HepG2 (cell line): ENCODE data around the gene CTSW. TPM values are rescaled to one million over a fixed set of nuclear protein-coding genes. Genes with fewer than 3 reads are reported as not detected.

Source experiments
- BRCA1 ChIP-seq: sonication (generic); formaldehyde crosslinking; IDR thresholded peaks from 2 replicates; pipeline ENCODE4 v1.4.0; 2020; ENCODE audit warnings: missing genetic modification reagents
- CBFB ChIP-seq: sonication (generic); formaldehyde crosslinking; IDR thresholded peaks from 2 replicates; pipeline ENCODE4 v1.4.0; 2020; ENCODE audit warnings: missing genetic modification reagents
- FOXK1 ChIP-seq: sonication (generic); formaldehyde crosslinking; IDR thresholded peaks from 2 replicates; pipeline ENCODE4 v1.4.0; 2020; ENCODE audit warnings: low read depth, missing genetic modification reagents, borderline replicate concordance
- HBP1 ChIP-seq: IDR thresholded peaks from 2 replicates; pipeline ENCODE4 v1.6.1; 2016; ENCODE audit warnings: low read depth, control low read depth
- HOXA5 ChIP-seq: sonication (generic); formaldehyde crosslinking; IDR thresholded peaks from 2 replicates; pipeline ENCODE4 v1.4.0; 2020; ENCODE audit warnings: missing genetic modification reagents
- MYC ChIP-seq: sonication (generic); formaldehyde crosslinking; IDR thresholded peaks from 2 replicates; pipeline ENCODE4 v1.9.0; 2021; ENCODE audit warnings: missing genetic modification reagents, borderline replicate concordance
- NCOA1 ChIP-seq: sonication (generic); formaldehyde crosslinking; IDR thresholded peaks from 2 replicates; pipeline ENCODE4 v1.9.0; 2021; ENCODE audit warnings: missing genetic modification reagents
- NONO ChIP-seq, 2 experiments: fragments of 450-650 bp in 1 of 2; sonication (generic) in 1 of 2; formaldehyde crosslinking in 1 of 2; IDR thresholded peaks in 1 of 2; conservative IDR thresholded peaks in 1 of 2; 2 replicates each; pipeline versions ENCODE4 v1.6.1 to v1.8.0; 2017 to 2022; ENCODE audit warnings: mild to moderate bottlenecking in 1 of 2, missing genetic modification reagents in 1 of 2, moderate library complexity in 1 of 2
- SMAD3 ChIP-seq: sonication (generic); formaldehyde crosslinking; IDR thresholded peaks from 2 replicates; pipeline ENCODE4 v1.4.0; 2020; ENCODE audit warnings: missing genetic modification reagents
- SMYD3 ChIP-seq: sonication (generic); formaldehyde crosslinking; IDR thresholded peaks from 2 replicates; pipeline ENCODE4 v1.8.1; 2023; ENCODE audit warnings: mild to moderate bottlenecking, missing genetic modification reagents
- TEF ChIP-seq: sonication (generic); formaldehyde crosslinking; IDR thresholded peaks from 2 replicates; pipeline ENCODE4 v1.5.0; 2020; ENCODE audit warnings: missing genetic modification reagents
- THYN1 ChIP-seq: sonication (generic); formaldehyde crosslinking; IDR thresholded peaks from 2 replicates; pipeline ENCODE4 v1.8.1; 2023; ENCODE audit warnings: low read depth, mild to moderate bottlenecking, moderate library complexity, missing genetic modification reagents, borderline replicate concordance
- ZBTB42 ChIP-seq: sonication (generic); formaldehyde crosslinking; IDR thresholded peaks from 2 replicates; pipeline ENCODE4 v1.5.0; 2020; ENCODE audit warnings: mild to moderate bottlenecking, missing genetic modification reagents
- ZC3H13 ChIP-seq: sonication (generic); formaldehyde crosslinking; IDR thresholded peaks from 2 replicates; pipeline ENCODE4 v1.8.1; 2023; ENCODE audit warnings: mild to moderate bottlenecking, missing genetic modification reagents, moderate library complexity
- ZFP36 ChIP-seq: fragments of 150-350 bp; IDR thresholded peaks from 2 replicates; pipeline ENCODE4 v1.6.1; 2018; ENCODE audit warnings: borderline replicate concordance, low read length, low read depth; ENCODE audit not compliant: partially characterized antibody
- ZFYVE20 ChIP-seq: sonication (generic); formaldehyde crosslinking; IDR thresholded peaks from 2 replicates; pipeline ENCODE4 v1.8.0; 2023; ENCODE audit warnings: low read depth, mild to moderate bottlenecking, moderate library complexity, missing genetic modification reagents, borderline replicate concordance
- ZNF276 ChIP-seq: sonication (generic); formaldehyde crosslinking; IDR thresholded peaks from 2 replicates; pipeline ENCODE4 v1.4.0; 2020; ENCODE audit warnings: mild to moderate bottlenecking, low read depth, missing genetic modification reagents
- ZNF720 ChIP-seq: sonication (generic); formaldehyde crosslinking; IDR thresholded peaks from 2 replicates; pipeline ENCODE4 v1.4.0; 2020; ENCODE audit warnings: missing genetic modification reagents
- ZSCAN9 ChIP-seq: IDR thresholded peaks from 2 replicates; pipeline ENCODE4 v1.6.1; 2016; ENCODE audit warnings: borderline replicate concordance
- polyA plus RNA-seq, 8 experiments: library from polyadenylated mRNA; depleted of rRNA in 3 of 8; stranded (reverse) in 7 of 8; unstranded in 1 of 8; fragments of >200 nt; fragmentation: Illumina TruSeq in 4 of 8; extraction: Trizol in 4 of 8; gene quantifications; 2 replicates each; pipeline versions ENCODE4 v1.2.1 to v1.2.3, GENCODE V29; 2011 to 2016; ENCODE audit warnings: low read depth in 4 of 8, missing spikeins in 1 of 8, mixed read lengths in 1 of 8; ENCODE audit not compliant: insufficient read depth in 1 of 8
- total RNA-seq, 5 experiments: library from RNA; depleted of rRNA; stranded (reverse); fragments of >200 nt; fragmentation: Illumina TruSeq; extraction: Trizol; gene quantifications; 2 replicates each; pipeline ENCODE4 v1.2.3, GENCODE V29; 2016; ENCODE audit warnings: low read depth in 1 of 5
- TF ChIP-seq, protein P1 (sequence below): IDR thresholded peaks from 2 replicates; pipeline ENCODE4 v1.6.1; 2012; ENCODE audit warnings: low read length, improper control_type of control experiment
- TF ChIP-seq, protein P2 (sequence below), 2 experiments: fragments of 450-650 bp in 1 of 2; sonication (generic) in 1 of 2; formaldehyde crosslinking; IDR thresholded peaks; 2 replicates each; pipeline versions ENCODE4 v1.5.0 to v1.8.0; 2020 to 2022; ENCODE audit warnings: mild to moderate bottlenecking in 1 of 2, missing genetic modification reagents in 1 of 2
- TF ChIP-seq, protein P3 (sequence below): sonication (generic); formaldehyde crosslinking; IDR thresholded peaks from 2 replicates; pipeline ENCODE4 v1.5.0; 2020; ENCODE audit warnings: missing genetic modification reagents

CTSW gene
- total and polyA plus RNA-seq, 2 of the 13 experiments (the other 11 are each of a cell fraction or from before 2014, with no cell fraction given): 0.09 TPM; not detected in 1

DNA sequence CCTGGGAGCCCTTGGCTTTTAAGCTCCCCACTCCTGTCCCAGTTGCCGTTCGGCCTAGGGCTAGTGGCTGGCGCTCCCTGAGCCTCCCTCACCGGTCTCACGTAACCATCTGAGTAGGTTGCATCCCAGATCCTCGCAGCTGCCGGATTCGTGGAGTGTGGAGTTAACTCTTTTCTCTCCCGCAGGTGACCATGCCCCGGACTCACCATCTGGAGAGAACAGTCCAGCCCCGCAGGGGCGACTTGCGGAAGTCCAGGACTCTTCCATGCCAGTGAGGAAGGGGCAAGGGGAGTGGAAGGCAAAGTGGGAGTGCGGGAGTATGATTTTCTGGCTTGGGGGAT is 18.5 kb upstream of the CTSW start (continued):
- TF ChIP-seq ZFYVE20 (CRISPR knock-in tag) (no peak), ZFP36 (no peak), SMYD3 (CRISPR knock-in tag) (no peak), HBP1 (CRISPR knock-in tag) (no peak), SMAD3 (CRISPR knock-in tag) (no peak), ZC3H13 (CRISPR knock-in tag) (no peak), NONO (IDR thresholded peaks at IDR 0.05) (no peak), NONO (CRISPR knock-in tag; conservative IDR thresholded peaks at IDR 0.05) (no peak), MYC (CRISPR knock-in tag) (0 out of 2 replicates have a peak, but pooled peaks have one; percentile 5), THYN1 (CRISPR knock-in tag) (no peak), ZBTB42 (CRISPR knock-in tag) (no peak), BRCA1 (CRISPR knock-in tag) (no peak), TEF (CRISPR knock-in tag) (no peak), FOXK1 (no peak), ZNF276 (CRISPR knock-in tag) (no peak; the same call in 1 of the 2 replicates), CBFB (CRISPR knock-in tag) (no peak), HOXA5 (no peak), ZSCAN9 (no peak), ZNF720 (CRISPR knock-in tag) (no peak), NCOA1 (no peak)
- TF ChIP-seq, protein P1, sequence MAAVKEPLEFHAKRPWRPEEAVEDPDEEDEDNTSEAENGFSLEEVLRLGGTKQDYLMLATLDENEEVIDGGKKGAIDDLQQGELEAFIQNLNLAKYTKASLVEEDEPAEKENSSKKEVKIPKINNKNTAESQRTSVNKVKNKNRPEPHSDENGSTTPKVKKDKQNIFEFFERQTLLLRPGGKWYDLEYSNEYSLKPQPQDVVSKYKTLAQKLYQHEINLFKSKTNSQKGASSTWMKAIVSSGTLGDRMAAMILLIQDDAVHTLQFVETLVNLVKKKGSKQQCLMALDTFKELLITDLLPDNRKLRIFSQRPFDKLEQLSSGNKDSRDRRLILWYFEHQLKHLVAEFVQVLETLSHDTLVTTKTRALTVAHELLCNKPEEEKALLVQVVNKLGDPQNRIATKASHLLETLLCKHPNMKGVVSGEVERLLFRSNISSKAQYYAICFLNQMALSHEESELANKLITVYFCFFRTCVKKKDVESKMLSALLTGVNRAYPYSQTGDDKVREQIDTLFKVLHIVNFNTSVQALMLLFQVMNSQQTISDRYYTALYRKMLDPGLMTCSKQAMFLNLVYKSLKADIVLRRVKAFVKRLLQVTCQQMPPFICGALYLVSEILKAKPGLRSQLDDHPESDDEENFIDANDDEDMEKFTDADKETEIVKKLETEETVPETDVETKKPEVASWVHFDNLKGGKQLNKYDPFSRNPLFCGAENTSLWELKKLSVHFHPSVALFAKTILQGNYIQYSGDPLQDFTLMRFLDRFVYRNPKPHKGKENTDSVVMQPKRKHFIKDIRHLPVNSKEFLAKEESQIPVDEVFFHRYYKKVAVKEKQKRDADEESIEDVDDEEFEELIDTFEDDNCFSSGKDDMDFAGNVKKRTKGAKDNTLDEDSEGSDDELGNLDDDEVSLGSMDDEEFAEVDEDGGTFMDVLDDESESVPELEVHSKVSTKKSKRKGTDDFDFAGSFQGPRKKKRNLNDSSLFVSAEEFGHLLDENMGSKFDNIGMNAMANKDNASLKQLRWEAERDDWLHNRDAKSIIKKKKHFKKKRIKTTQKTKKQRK: no peak
- TF ChIP-seq, protein P2, sequence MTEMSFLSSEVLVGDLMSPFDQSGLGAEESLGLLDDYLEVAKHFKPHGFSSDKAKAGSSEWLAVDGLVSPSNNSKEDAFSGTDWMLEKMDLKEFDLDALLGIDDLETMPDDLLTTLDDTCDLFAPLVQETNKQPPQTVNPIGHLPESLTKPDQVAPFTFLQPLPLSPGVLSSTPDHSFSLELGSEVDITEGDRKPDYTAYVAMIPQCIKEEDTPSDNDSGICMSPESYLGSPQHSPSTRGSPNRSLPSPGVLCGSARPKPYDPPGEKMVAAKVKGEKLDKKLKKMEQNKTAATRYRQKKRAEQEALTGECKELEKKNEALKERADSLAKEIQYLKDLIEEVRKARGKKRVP (CRISPR knock-in tag; IDR thresholded peaks at IDR 0.05): peak in 1 of 2 experiments; percentile 64; a peak in 2 of 4 replicates
- TF ChIP-seq, protein P3, sequence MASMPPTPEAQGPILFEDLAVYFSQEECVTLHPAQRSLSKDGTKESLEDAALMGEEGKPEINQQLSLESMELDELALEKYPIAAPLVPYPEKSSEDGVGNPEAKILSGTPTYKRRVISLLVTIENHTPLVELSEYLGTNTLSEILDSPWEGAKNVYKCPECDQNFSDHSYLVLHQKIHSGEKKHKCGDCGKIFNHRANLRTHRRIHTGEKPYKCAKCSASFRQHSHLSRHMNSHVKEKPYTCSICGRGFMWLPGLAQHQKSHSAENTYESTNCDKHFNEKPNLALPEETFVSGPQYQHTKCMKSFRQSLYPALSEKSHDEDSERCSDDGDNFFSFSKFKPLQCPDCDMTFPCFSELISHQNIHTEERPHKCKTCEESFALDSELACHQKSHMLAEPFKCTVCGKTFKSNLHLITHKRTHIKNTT (CRISPR knock-in tag): no peak
